Activated T-helper 1 cell treated with anti-CD3 and anti-CD28 coated beads, Interleukin-12 subunit alpha, Interleukin-12 subunit beta, Interleukin-2, Interleukin-4 antibody, amounts not matched to agents 30 ng/mL and 10 ng/mL and 1 ng/mL, durations not matched to agents 14 hours and 24 hours and 36 hours (primary cell): ENCODE results near the gene NSMF. TPM values are rescaled to one million over a fixed set of nuclear protein-coding genes. Genes with fewer than 3 reads are reported as not detected.

ENCODE experiments used
- DNase-seq: peaks from one replicate; pipeline ENCODE4 v3.0.0; 2021; ENCODE audit warnings: low spot score
- H3K27ac Mint-ChIP-seq: one replicate; pipeline ENCODE4 v1.8.0; 2021; ENCODE audit warnings: mild to moderate bottlenecking, mixed read lengths
- H3K27me3 Mint-ChIP-seq: one replicate; pipeline ENCODE4 v1.8.0; 2022; ENCODE audit warnings: mild to moderate bottlenecking, moderate library complexity, mixed read lengths; ENCODE audit not compliant: insufficient read depth
- H3K36me3 Mint-ChIP-seq: one replicate; pipeline ENCODE4 v1.8.0; 2021; ENCODE audit warnings: low read depth, mixed read lengths
- H3K4me1 Mint-ChIP-seq: one replicate; pipeline ENCODE4 v1.8.0; 2021; ENCODE audit warnings: low read depth, mixed read lengths
- H3K4me3 Mint-ChIP-seq: one replicate; pipeline ENCODE4 v1.8.0; 2021; ENCODE audit warnings: mild to moderate bottlenecking, moderate library complexity, mixed read lengths
- H3K9me3 Mint-ChIP-seq: one replicate; pipeline ENCODE4 v1.8.0; 2021; ENCODE audit warnings: mixed read lengths
- intact Hi-C: fragments of 100-400 bp; cut with micrococcal nuclease; formaldehyde crosslinking; loops from one replicate; pipeline ENCODE4 v1.15.1; 2024
- total RNA-seq: library from RNA; stranded (reverse); gene quantifications from 2 replicates; pipeline ENCODE4 v1.2.3, GENCODE V29; 2022

NSMF gene
- total RNA-seq, 1 donor from 2014 or later = 58.9 TPM

- H3K27ac Mint-ChIP-seq = no peak overlapping the region
- H3K27me3 Mint-ChIP-seq = no peaks in the 10 kb centered on the region
- intact Hi-C loops = no loop called here
- H3K36me3 Mint-ChIP-seq = no peaks in the 10 kb centered on the region
- H3K4me3 Mint-ChIP-seq = peak overlapping the region; percentile 30
- no peak for DNase-seq
- no peaks in the 10 kb centered on the region for H3K4me1 Mint-ChIP-seq
- no peaks in the 10 kb centered on the region for H3K9me3 Mint-ChIP-seq
Measured at GRCh38 chr9:137462986-137463930, 4.1 kb upstream of the NSMF start.

GRCh38 chr9:137462396-137462985 is 3.4 kb upstream of the NSMF start:
- no peaks in the 10 kb centered on the region for H3K4me1 Mint-ChIP-seq
- no peaks in the 10 kb centered on the region for H3K36me3 Mint-ChIP-seq
- peak overlapping the region; percentile 30 for H3K4me3 Mint-ChIP-seq
- intact Hi-C loops = no loop called here
- H3K27me3 Mint-ChIP-seq = no peaks in the 10 kb centered on the region
- H3K9me3 Mint-ChIP-seq = no peaks in the 10 kb centered on the region
- DNase-seq = no peak
- H3K27ac Mint-ChIP-seq = no peak overlapping the region

GRCh38 chr9:137461663-137462395 is 2.7 kb upstream of the NSMF start:
- Mint-ChIP-seq H3K27me3 (no peaks in the 10 kb centered on the region), H3K9me3 (no peaks in the 10 kb centered on the region), H3K4me3 (peak overlapping the region; percentile 51), H3K36me3 (no peaks in the 10 kb centered on the region), H3K27ac (peak overlapping the region; percentile 63), H3K4me1 (no peaks in the 10 kb centered on the region)
- DNase-seq = peak; percentile 79
- intact Hi-C loops = loop anchor here (1.0 to 2.0 kb wide), 2 partner anchors 9 to 31 kb away; no protein-coding TSS in a partner anchor

GRCh38 chr9:137461316-137461662 is 2.2 kb upstream of the NSMF start:
- peaks cover 3% of the 10 kb centered on the region for H3K4me1 Mint-ChIP-seq
- intact Hi-C loops = loop anchor here (1.0 to 2.0 kb wide), 2 partner anchors 8 to 32 kb away; no protein-coding TSS in a partner anchor
- H3K36me3 Mint-ChIP-seq = no peaks in the 10 kb centered on the region
- H3K4me3 Mint-ChIP-seq = peak overlapping the region; percentile 51
- H3K27ac Mint-ChIP-seq = peak overlapping the region; percentile 40
- no peaks in the 10 kb centered on the region for H3K9me3 Mint-ChIP-seq
- H3K27me3 Mint-ChIP-seq = no peaks in the 10 kb centered on the region
- DNase-seq = no peak

- Mint-ChIP-seq H3K9me3 (no peaks in the 10 kb centered on the region), H3K27me3 (no peaks in the 10 kb centered on the region), H3K4me3 (peak overlapping the region; percentile 51), H3K27ac (peak overlapping the region; percentile 40), H3K4me1 (peaks cover 9% of the 10 kb centered on the region), H3K36me3 (peaks cover 3% of the 10 kb centered on the region)
- DNase-seq = no peak
- intact Hi-C loops = loop anchor here (1.0 to 2.0 kb wide), 2 partner anchors 7 to 32 kb away; no protein-coding TSS in a partner anchor
Measured at GRCh38 chr9:137460363-137461315, 1.5 kb upstream of the NSMF start.

GRCh38 chr9:137459601-137460362 is 648 bp upstream of the NSMF start:
- Mint-ChIP-seq H3K9me3 (no peaks in the 10 kb centered on the region), H3K36me3 (peaks cover 3% of the 10 kb centered on the region), H3K4me3 (peak overlapping the region; percentile 7), H3K27ac (peak overlapping the region; percentile 65), H3K27me3 (no peaks in the 10 kb centered on the region), H3K4me1 (peaks cover 10% of the 10 kb centered on the region)
- no peak for DNase-seq
- intact Hi-C loops = loop anchor here (1.0 to 10.0 kb wide), 7 partner anchors 33 to 655 kb away; partner anchors contain the start of genes ARRDC1, EXD3, MRPL41 and NOXA1

- intact Hi-C loops = loop anchor here (1.0 to 10.0 kb wide), 6 partner anchors 35 to 654 kb away; partner anchors contain the start of genes ARRDC1, EXD3, MRPL41 and NOXA1
- no peak overlapping the region for H3K4me3 Mint-ChIP-seq
- H3K9me3 Mint-ChIP-seq = no peaks in the 10 kb centered on the region
- peaks cover 10% of the 10 kb centered on the region for H3K4me1 Mint-ChIP-seq
- no peak for DNase-seq
- H3K27me3 Mint-ChIP-seq = no peaks in the 10 kb centered on the region
- H3K36me3 Mint-ChIP-seq = peaks cover 3% of the 10 kb centered on the region
- H3K27ac Mint-ChIP-seq = no peak overlapping the region
Measured at GRCh38 chr9:137458194-137459151, 661 bp downstream of the NSMF start.

- H3K4me1 Mint-ChIP-seq = peaks cover 10% of the 10 kb centered on the region
- intact Hi-C loops = loop anchor here (2.0 to 10.0 kb wide), 3 partner anchors 301 to 653 kb away; partner anchors contain the start of genes PAXX and RABL6
- peak overlapping the region; percentile 67 for H3K4me3 Mint-ChIP-seq
- H3K36me3 Mint-ChIP-seq = peaks cover 3% of the 10 kb centered on the region
- no peak for DNase-seq
- H3K27ac Mint-ChIP-seq = no peak overlapping the region
- H3K9me3 Mint-ChIP-seq = no peaks in the 10 kb centered on the region
- no peaks in the 10 kb centered on the region for H3K27me3 Mint-ChIP-seq
Measured at GRCh38 chr9:137457406-137458193, 1.5 kb downstream of the NSMF start.

GRCh38 chr9:137456864-137457405 is 2.2 kb downstream of the NSMF start:
- Mint-ChIP-seq H3K9me3 (no peaks in the 10 kb centered on the region), H3K27me3 (no peaks in the 10 kb centered on the region), H3K27ac (no peak overlapping the region), H3K4me3 (peak overlapping the region; percentile 47), H3K4me1 (peaks cover 10% of the 10 kb centered on the region), H3K36me3 (peaks cover 3% of the 10 kb centered on the region)
- intact Hi-C loops = loop anchor here (10.0 kb wide), 1 partner anchor 652 kb away; the partner anchor contains the start of gene RABL6
- no peak for DNase-seq
